ENCODE results near the gene ARHGAP20.
"Not testable (repeated sequence)": the region's sequence is repeated elsewhere in the genome, so short reads cannot be mapped to it uniquely, and the experiment has no call there.

The ARHGAP20 gene

GRCh38 chr11:110720431-110721275 lies 8.4 kb upstream of the ARHGAP20 start:
- DNase-seq (ENCODE audit: low read depth), result no peak

GRCh38 chr11:110716361-110716760 lies 4.1 kb upstream of the ARHGAP20 start:
- DNase-seq (ENCODE audit: low read depth), result no peak

- no peak for DNase-seq (ENCODE audit: low read depth)
Measured at GRCh38 chr11:110715541-110715940, 3.3 kb upstream of the ARHGAP20 start.

GRCh38 chr11:110713449-110713776 lies 1.2 kb upstream of the ARHGAP20 start:
- no peak for DNase-seq (ENCODE audit: low read depth)

GRCh38 chr11:110712659-110713448 lies 617 bp upstream of the ARHGAP20 start:
- no peak for DNase-seq (ENCODE audit: low read depth)

GRCh38 chr11:110711448-110711775 lies 825 bp downstream of the ARHGAP20 start:
- no peak for DNase-seq (ENCODE audit: low read depth)

GRCh38 chr11:110710628-110711381 lies 1.4 kb downstream of the ARHGAP20 start:
- no peak for DNase-seq (ENCODE audit: low read depth)

- DNase-seq (ENCODE audit: low read depth), result no peak
Measured at GRCh38 chr11:110704210-110704864, 7.9 kb downstream of the ARHGAP20 start.

GRCh38 chr11:110691926-110692325 lies 20.3 kb downstream of the ARHGAP20 start:
- DNase-seq (ENCODE audit: low read depth), result no peak

GRCh38 chr11:110689306-110689705 lies 22.9 kb downstream of the ARHGAP20 start:
- DNase-seq (ENCODE audit: low read depth), result no peak

- no peak for DNase-seq (ENCODE audit: low read depth)
Measured at GRCh38 chr11:110679323-110679975, 32.8 kb downstream of the ARHGAP20 start.

GRCh38 chr11:110675548-110675947 lies 36.7 kb downstream of the ARHGAP20 start:
- no peak for DNase-seq (ENCODE audit: low read depth)

- no peak for DNase-seq (ENCODE audit: low read depth)
Measured at GRCh38 chr11:110665689-110666465, 46.4 kb downstream of the ARHGAP20 start.

- DNase-seq (ENCODE audit: low read depth), result no peak
Measured at GRCh38 chr11:110655967-110656366, 56.3 kb downstream of the ARHGAP20 start.

GRCh38 chr11:110654456-110654855 lies 57.8 kb downstream of the ARHGAP20 start:
- DNase-seq (ENCODE audit: low read depth), result no peak

- DNase-seq (ENCODE audit: low read depth), result no peak
Measured at GRCh38 chr11:110645253-110645652, 67.0 kb downstream of the ARHGAP20 start.

- no peak for DNase-seq (ENCODE audit: low read depth)
Measured at GRCh38 chr11:110634370-110634769, 77.9 kb downstream of the ARHGAP20 start.

- no peak for DNase-seq (ENCODE audit: low read depth)
Measured at GRCh38 chr11:110631551-110631950, 80.7 kb downstream of the ARHGAP20 start.

- no peak for DNase-seq (ENCODE audit: low read depth)
Measured at GRCh38 chr11:110629594-110629993, 82.6 kb downstream of the ARHGAP20 start.

GRCh38 chr11:110621826-110622225 lies 90.4 kb downstream of the ARHGAP20 start:
- DNase-seq (ENCODE audit: low read depth), result no peak

GRCh38 chr11:110619366-110619765 lies 92.9 kb downstream of the ARHGAP20 start:
- not testable (repeated sequence) for DNase-seq (ENCODE audit: low read depth)

All from stimulated activated CD8-positive, alpha-beta memory T cell treated with anti-CD3 and anti-CD28 coated beads, Interleukin-15, amount 100 ng/mL, for 24 hours (primary cell).